ENCODE data around the gene SLC27A3.

DNA sequence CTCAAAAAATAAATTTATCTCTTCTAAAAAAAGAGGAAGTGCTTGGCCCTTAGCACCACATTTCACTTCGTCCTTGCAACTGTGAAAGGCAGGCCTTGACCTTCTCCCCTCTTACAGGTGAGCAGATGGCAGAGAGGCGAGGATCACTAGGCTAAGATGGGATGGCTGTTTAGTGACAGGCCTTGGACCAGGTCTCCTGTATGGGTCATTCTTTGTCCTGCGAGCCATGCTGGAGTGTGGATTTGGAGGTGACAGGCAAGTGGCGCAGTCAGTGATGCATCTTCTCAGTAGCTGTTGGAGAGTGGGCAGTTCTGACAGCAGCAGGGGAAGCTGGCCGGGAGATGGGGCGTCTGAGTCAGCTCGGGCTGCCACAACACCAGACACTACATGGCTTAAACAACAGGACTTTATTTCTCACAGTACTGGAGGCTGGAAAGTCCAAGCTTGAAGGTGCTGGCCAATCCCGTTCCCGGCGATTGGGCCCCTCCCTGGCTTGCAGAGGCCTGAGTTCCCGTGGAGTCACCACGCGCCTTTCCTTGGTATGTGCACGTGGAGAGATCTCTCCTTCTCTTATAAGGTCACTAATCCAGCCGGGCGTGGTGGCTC lies 16.5 kb downstream of the SLC27A3 start:
- TF ChIP-seq TBP (IDR thresholded peaks at IDR 0.05; ENCODE audit: low read depth, low read length), result no peak
- TF ChIP-seq EP300 (IDR thresholded peaks at IDR 0.05; ENCODE audit: borderline replicate concordance in 1 of 2, low read depth in 2 of 2, low read length in 2 of 2), result no peak
- no peak for TF ChIP-seq BCL11A (IDR thresholded peaks at IDR 0.05; ENCODE audit: low read depth in 2 of 2, low read length in 2 of 2)
- TF ChIP-seq JUN (IDR thresholded peaks at IDR 0.05; ENCODE audit: low read depth, low read length), result no peak
- TF ChIP-seq SIN3A (conservative IDR thresholded peaks at IDR 0.05 in 1 of 2, IDR thresholded peaks at IDR 0.05 in 1 of 2; ENCODE audit: low read depth in 1 of 2, low read length in 2 of 2), result no peak
- TF ChIP-seq, protein P1, sequence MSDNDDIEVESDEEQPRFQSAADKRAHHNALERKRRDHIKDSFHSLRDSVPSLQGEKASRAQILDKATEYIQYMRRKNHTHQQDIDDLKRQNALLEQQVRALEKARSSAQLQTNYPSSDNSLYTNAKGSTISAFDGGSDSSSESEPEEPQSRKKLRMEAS (IDR thresholded peaks at IDR 0.05), result no peak
- TF ChIP-seq, protein P2, sequence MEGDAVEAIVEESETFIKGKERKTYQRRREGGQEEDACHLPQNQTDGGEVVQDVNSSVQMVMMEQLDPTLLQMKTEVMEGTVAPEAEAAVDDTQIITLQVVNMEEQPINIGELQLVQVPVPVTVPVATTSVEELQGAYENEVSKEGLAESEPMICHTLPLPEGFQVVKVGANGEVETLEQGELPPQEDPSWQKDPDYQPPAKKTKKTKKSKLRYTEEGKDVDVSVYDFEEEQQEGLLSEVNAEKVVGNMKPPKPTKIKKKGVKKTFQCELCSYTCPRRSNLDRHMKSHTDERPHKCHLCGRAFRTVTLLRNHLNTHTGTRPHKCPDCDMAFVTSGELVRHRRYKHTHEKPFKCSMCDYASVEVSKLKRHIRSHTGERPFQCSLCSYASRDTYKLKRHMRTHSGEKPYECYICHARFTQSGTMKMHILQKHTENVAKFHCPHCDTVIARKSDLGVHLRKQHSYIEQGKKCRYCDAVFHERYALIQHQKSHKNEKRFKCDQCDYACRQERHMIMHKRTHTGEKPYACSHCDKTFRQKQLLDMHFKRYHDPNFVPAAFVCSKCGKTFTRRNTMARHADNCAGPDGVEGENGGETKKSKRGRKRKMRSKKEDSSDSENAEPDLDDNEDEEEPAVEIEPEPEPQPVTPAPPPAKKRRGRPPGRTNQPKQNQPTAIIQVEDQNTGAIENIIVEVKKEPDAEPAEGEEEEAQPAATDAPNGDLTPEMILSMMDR (IDR thresholded peaks at IDR 0.05; ENCODE audit: control extremely low read depth in 1 of 3, insufficient read depth in 1 of 3, low read depth in 1 of 3, low read length in 3 of 3), result no peak
- TF ChIP-seq JUND (IDR thresholded peaks at IDR 0.05; ENCODE audit: low read length), result no peak
- no peak for TF ChIP-seq TAF1 (IDR thresholded peaks at IDR 0.05; ENCODE audit: low read depth, low read length)
- no peak for TF ChIP-seq EGR1 (IDR thresholded peaks at IDR 0.05; ENCODE audit: borderline replicate concordance, low read depth, low read length)
- no peak for TF ChIP-seq ZNF274 (IDR thresholded peaks at IDR 0.05; ENCODE audit: borderline replicate concordance, extremely low read depth, low read length)
- TF ChIP-seq SIX5 (IDR thresholded peaks at IDR 0.05; ENCODE audit: low read depth, low read length), result no peak
- TF ChIP-seq KDM1A (IDR thresholded peaks at IDR 0.05; ENCODE audit: borderline replicate concordance, low read length), result no peak
- TF ChIP-seq, protein P3, sequence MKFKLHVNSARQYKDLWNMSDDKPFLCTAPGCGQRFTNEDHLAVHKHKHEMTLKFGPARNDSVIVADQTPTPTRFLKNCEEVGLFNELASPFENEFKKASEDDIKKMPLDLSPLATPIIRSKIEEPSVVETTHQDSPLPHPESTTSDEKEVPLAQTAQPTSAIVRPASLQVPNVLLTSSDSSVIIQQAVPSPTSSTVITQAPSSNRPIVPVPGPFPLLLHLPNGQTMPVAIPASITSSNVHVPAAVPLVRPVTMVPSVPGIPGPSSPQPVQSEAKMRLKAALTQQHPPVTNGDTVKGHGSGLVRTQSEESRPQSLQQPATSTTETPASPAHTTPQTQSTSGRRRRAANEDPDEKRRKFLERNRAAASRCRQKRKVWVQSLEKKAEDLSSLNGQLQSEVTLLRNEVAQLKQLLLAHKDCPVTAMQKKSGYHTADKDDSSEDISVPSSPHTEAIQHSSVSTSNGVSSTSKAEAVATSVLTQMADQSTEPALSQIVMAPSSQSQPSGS (IDR thresholded peaks at IDR 0.05; ENCODE audit: low read length), result no peak

Measured in H1 (cell line).